DND-41 (cell line): ENCODE measurements around the gene KIF26A.

Source experiments
- EZH2 ChIP-seq: IDR thresholded peaks from 3 replicates; pipeline ENCODE4 v1.6.1; 2012; ENCODE audit warnings: borderline replicate concordance, low read depth, mild to moderate bottlenecking, moderate library complexity, low read length, inconsistent platforms; ENCODE audit not compliant: severe bottlenecking
- TF ChIP-seq, protein P1 (sequence below): IDR thresholded peaks from 2 replicates; pipeline ENCODE4 v1.5.1; 2012; ENCODE audit warnings: borderline replicate concordance, low read length, moderate library complexity, mild to moderate bottlenecking; ENCODE audit not compliant: poor library complexity, severe bottlenecking; ENCODE audit errors: extremely low read depth

DNA sequence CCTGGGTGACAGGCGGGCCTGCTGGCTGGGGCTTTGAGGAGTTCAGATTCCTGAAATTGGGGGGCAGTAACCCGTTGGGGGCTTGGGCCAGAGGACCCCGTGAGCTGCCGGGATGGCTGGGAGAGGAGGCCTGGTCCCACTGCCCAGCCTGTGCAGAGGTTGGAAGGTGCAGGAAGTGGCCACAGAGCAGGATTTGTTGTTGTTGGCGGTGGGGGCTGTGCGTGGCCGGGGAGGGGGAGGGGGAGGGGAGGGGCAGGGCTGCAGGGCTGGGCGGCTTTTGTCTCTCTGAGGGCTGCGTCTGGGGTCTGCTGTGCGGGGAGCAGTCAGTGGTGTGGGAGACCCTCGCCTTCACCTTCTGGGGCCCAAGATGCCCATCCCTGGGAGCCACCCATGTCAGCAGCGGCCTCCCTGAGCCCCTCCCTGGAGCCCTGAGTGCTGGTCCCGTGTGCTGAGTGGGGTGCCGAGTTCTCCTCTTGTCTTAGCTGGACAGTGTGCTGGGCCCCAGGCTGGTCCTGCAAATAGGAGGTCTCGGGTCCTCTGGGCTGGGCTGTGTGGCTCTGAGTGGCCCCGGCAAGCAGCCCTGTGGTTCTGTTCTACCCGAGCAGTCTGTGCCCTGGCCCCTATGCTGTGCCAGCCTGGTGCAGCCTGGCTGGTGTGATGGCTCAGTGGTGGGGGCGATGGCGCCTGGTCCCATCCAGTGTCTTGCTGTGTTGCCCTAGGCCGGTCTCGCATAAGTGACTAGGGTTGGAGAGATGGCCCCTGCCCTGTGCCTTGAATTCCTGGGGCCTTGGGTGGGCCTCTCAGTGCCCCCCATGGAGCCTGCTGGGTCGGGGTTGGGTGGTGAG is 10.3 kb downstream of the KIF26A start:
- TF ChIP-seq, protein P1, sequence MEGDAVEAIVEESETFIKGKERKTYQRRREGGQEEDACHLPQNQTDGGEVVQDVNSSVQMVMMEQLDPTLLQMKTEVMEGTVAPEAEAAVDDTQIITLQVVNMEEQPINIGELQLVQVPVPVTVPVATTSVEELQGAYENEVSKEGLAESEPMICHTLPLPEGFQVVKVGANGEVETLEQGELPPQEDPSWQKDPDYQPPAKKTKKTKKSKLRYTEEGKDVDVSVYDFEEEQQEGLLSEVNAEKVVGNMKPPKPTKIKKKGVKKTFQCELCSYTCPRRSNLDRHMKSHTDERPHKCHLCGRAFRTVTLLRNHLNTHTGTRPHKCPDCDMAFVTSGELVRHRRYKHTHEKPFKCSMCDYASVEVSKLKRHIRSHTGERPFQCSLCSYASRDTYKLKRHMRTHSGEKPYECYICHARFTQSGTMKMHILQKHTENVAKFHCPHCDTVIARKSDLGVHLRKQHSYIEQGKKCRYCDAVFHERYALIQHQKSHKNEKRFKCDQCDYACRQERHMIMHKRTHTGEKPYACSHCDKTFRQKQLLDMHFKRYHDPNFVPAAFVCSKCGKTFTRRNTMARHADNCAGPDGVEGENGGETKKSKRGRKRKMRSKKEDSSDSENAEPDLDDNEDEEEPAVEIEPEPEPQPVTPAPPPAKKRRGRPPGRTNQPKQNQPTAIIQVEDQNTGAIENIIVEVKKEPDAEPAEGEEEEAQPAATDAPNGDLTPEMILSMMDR: no peak
- TF ChIP-seq EZH2: no peak
